Omental fat pad (tissue), 4 donors: ENCODE data around the gene NOD2. TPM values are rescaled to one million over a fixed set of nuclear protein-coding genes. Genes with fewer than 3 reads are reported as not detected.

Experiments used
- ATAC-seq: fragments of 150-250 bp; one replicate; pipeline ENCODE4 v1.9.1; 2016; ENCODE audit warnings: mild to moderate bottlenecking, moderate library complexity; ENCODE audit not compliant: low FRiP score
- DNase-seq: peaks from one replicate; pipeline ENCODE4 v3.0.0-alpha.2; 2019; ENCODE audit warnings: low spot score
- total RNA-seq, 4 donors: library from RNA; depleted of rRNA; stranded (reverse); fragments of >200 nt; gene quantifications; one replicate each; pipeline ENCODE4 v1.1.0, GENCODE V29; 2016
- TF ChIP-seq, protein P1 (sequence below), 3 donors: fragments of 450-650 bp; IDR thresholded peaks; one replicate each; pipeline ENCODE4 v1.5.1; 2016 to 2017; ENCODE audit warnings: antibody characterized with exemption in 3 of 3, mild to moderate bottlenecking in 3 of 3, moderate library complexity in 2 of 3

NOD2 gene
- 10 to 100 TPM in 1 of 4 donors, 1 to 10 TPM in 3; 4.4 to 17.2 (median 5.4) TPM for total RNA-seq

DNA sequence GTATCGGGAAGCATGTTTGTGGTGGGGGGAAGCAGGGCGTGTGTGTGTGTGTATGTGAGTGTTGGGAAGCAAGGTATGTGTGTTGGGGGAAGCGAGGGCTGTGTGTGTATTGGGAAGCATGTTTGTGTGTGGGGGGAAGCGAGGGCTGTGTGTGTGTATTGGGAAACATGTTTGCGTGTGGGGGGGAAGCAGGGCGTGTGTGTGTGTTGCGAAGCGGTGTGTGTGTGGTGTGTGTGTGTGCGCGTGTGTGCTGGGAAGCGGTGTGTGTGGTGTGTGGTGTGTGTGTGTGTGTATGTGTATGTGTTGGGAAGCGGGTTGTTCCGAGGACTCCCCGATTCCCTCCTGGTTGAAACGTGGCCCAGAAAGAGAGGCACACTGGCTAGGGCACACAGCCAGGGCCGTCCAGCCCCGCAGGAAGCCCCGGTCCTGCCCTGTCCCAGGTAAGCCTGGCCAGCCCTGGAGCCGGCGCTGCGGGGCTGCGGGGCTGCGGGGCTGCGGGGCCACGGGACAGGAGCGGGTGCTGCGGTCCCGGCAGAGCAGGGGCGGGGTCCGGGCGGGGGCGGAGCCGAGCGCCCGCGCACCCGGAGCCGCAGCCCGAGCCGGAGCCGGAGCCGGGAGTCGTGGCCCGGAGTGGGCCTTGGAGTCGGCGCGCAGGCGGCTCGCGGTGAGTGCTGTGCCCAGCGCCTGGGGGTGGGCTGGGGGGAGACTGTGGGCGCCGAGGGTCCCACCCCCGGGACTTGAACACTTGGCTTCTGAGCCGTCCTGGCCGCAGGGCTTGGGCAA lies at the start of gene NOD2:
Gene NOD2 (plus strand): TSS at position 608 of the 783 bp plus-strand sequence. CDS start 5,890 bp downstream, outside the sequence.
- ATAC-seq (peak; percentile 16), DNase-seq (no peak)
- TF ChIP-seq, protein P1, sequence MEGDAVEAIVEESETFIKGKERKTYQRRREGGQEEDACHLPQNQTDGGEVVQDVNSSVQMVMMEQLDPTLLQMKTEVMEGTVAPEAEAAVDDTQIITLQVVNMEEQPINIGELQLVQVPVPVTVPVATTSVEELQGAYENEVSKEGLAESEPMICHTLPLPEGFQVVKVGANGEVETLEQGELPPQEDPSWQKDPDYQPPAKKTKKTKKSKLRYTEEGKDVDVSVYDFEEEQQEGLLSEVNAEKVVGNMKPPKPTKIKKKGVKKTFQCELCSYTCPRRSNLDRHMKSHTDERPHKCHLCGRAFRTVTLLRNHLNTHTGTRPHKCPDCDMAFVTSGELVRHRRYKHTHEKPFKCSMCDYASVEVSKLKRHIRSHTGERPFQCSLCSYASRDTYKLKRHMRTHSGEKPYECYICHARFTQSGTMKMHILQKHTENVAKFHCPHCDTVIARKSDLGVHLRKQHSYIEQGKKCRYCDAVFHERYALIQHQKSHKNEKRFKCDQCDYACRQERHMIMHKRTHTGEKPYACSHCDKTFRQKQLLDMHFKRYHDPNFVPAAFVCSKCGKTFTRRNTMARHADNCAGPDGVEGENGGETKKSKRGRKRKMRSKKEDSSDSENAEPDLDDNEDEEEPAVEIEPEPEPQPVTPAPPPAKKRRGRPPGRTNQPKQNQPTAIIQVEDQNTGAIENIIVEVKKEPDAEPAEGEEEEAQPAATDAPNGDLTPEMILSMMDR (IDR thresholded peaks at IDR 0.05) = no peak

DNA sequence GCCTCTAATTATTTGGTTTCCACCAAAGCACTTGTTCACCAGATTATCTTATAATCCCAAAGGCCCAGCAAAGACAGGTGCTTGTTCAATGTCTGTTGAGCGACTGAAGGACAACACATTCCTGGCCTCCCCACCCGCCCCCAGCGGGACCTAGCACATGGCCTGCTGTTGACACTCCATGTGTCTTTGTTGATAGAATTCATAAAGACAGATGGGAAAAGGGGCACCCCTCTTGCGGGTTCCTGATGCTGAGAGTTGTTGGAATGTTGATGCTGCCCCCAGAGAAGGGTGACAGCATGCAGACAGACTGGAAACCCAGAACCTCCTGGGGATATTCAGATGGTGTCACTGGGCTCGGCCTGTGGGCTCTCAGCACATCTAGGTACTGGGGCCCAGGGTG lies 49.2 kb upstream of the NOD2 start:
- ATAC-seq (no peak), DNase-seq (no peak)
- TF ChIP-seq, protein P1 (IDR thresholded peaks at IDR 0.05) = no peak

DNA sequence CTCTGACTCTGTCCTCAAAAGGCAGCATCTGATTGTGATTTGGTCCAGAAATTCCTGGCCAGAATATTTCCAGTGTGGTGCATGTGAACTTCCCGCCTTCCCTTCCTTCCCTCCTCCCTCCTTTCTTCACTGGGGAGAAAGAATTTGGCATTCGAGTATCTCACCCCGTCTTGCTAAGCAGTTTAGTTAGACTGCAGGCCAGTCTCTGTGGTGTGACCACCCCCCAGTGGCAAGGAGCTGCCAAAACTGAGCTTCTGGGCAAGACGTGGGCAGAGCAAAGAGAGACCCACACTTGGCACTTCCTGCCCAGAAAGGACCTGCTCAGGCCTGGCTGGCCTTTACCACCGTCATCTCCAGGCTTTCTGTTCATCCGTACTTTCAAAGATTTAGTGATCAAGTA lies 48.7 kb upstream of the NOD2 start:
- ATAC-seq (no peak), DNase-seq (no peak)
- TF ChIP-seq, protein P1 (IDR thresholded peaks at IDR 0.05) = no peak

DNA sequence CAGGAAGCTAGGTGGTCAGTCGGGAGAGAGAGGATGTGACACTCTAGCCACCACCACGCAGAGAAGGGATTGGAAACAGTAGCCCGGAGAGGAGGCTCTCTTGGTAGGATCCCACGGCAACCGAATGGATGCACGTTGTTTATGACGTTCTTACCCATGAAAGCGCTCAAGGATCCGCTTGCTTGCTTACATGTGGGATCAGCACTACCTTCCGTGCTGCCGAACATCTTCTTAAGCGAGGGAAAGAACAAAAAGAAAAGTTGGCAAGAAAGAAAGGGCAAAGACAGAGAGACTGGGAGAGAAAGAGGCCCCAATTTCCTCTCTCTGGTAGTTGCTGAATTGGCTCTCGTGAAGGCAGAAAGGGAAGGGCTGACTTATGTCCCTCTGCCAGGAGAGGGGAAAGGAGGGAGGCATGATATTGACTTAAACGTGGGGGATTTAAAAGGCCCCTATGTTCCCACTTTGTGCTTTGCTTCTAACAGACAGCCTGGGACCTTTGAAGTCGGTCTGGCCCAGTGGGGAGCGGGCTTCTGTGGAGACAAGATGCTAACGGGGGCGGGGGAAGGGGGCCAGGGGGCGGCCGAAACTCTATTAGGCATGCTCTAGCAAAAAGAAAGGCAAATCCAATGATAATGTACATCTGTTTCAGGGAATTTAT lies 47.7 kb upstream of the NOD2 start:
- DNase-seq (no peak), ATAC-seq (no peak)
- TF ChIP-seq, protein P1 (IDR thresholded peaks at IDR 0.05) = no peak

DNA sequence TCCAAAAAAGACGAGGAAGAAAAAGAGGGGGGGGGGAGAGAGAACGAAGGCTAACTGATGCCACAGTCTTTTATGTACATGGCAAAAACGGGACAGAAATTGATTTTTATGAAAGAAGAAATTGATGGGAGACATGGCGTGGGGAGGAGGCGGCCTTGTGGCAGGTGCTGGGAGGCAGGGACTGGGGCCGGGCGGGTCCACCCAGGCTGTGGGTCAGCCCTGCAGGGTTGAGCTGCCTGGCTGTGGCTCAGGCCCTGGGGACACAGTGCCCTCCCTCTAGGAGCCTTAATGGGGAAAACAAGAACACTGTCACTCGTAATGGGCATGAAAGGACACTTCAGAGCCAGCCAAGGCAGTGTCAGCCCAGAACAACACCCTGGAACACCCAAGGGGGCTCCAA lies 47.1 kb upstream of the NOD2 start:
- DNase-seq (no peak), ATAC-seq (no peak)
- TF ChIP-seq, protein P1 (IDR thresholded peaks at IDR 0.05) = no peak

DNA sequence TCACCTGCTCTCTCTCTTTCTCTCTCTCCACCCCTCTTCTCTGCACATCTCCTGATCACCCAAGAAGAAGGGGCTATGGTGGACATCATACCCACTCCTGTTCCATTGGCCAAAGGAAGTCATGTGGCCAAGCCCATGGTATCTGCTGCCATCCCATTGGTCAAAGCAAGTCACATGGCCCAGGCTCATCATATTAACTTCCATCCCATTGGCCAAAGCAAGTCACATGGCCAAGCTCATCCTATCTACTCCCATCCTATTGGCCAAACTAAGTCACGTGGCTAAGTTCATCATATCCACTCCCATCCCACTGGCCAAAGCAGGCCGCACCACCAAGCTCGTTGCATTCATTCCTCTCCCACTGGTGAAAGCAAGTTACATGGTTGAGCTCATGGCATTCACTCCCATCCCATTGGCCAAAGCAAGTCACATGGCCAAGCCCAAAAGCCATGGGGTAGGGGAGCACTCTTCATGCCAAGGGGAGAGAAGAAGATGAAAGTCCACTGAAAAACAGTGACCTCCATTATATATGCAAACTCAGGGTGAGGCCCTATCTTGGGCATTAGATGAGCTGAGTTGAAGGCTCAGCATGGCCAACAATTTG lies 41.5 kb upstream of the NOD2 start:
- ATAC-seq = no peak
- TF ChIP-seq, protein P1 (IDR thresholded peaks at IDR 0.05) = no peak
- DNase-seq = no peak
